Ishikawa (cell line): ENCODE data around the gene DCUN1D2.

ENCODE experiments used
- CREB1 ChIP-seq: IDR thresholded peaks from 2 replicates; pipeline ENCODE4 v1.6.1; 2012; ENCODE audit warnings: low read depth
- EP300 ChIP-seq: IDR thresholded peaks from 2 replicates; pipeline ENCODE4 v1.6.1; 2012; ENCODE audit warnings: borderline replicate concordance
- FOXM1 ChIP-seq: IDR thresholded peaks from 2 replicates; pipeline ENCODE4 v1.6.1; 2012; ENCODE audit warnings: low read depth, borderline replicate concordance
- MAX ChIP-seq: IDR thresholded peaks from 2 replicates; pipeline ENCODE4 v1.6.1; 2012
- NFIC ChIP-seq: IDR thresholded peaks from 2 replicates; pipeline ENCODE4 v1.6.1; 2012
- RAD21 ChIP-seq: IDR thresholded peaks from 2 replicates; pipeline ENCODE4 v1.6.1; 2012; ENCODE audit warnings: low read depth
- REST ChIP-seq: IDR thresholded peaks from 2 replicates; pipeline ENCODE4 v1.6.1; 2012; ENCODE audit warnings: low read depth, mild to moderate bottlenecking
- TAF1 ChIP-seq: IDR thresholded peaks from 2 replicates; pipeline ENCODE4 v1.6.1; 2012; ENCODE audit warnings: low read depth, mild to moderate bottlenecking
- YY1 ChIP-seq: IDR thresholded peaks from 2 replicates; pipeline ENCODE4 v1.6.1; 2012; ENCODE audit warnings: low read depth

- TF ChIP-seq RAD21 (no peak), MAX (no peak), EP300 (no peak), CREB1 (no peak), TAF1 (no peak), FOXM1 (no peak), YY1 (no peak), REST (no peak), NFIC (no peak)
These were observed 74.7 kb downstream of the DCUN1D2 start for GRCh38 chr13:113415825-113416224.
